Suppressor macrophage treated with lipopolysaccharide for 1 hour (primary cell): ENCODE measurements around the gene KDM2A.

Experiments used
- DNase-seq, 3 donors: peaks; one replicate each; pipeline ENCODE4 v3.0.0-alpha.2; 2020 to 2022

Gene KDM2A

GRCh38 chr11:67118801-67119584 is at the start of gene KDM2A:
Gene KDM2A (plus strand): TSS chr11:67119263. CDS start chr11:67121317, 2,054 bp downstream.
- peak; percentile 97 to 100 (median 99) for DNase-seq

- DNase-seq = peak; percentile 70 to 87 (median 76)
Measured at GRCh38 chr11:67071420-67072284, 47.4 kb upstream of the KDM2A start.

- peak in 1 of 3 donors; percentile 31 for DNase-seq
Measured at GRCh38 chr11:67072295-67072694, 46.8 kb upstream of the KDM2A start.

- DNase-seq = no peak
Measured at GRCh38 chr11:67073908-67074307, 45.2 kb upstream of the KDM2A start.

GRCh38 chr11:67076202-67076601 is 42.9 kb upstream of the KDM2A start:
- no peak for DNase-seq

GRCh38 chr11:67079065-67079705 is 39.9 kb upstream of the KDM2A start:
- peak; percentile 54 to 68 (median 58) for DNase-seq

GRCh38 chr11:67082071-67082791 is 36.8 kb upstream of the KDM2A start:
- peak; percentile 9 to 38 (median 32) for DNase-seq

- no peak for DNase-seq
Measured at GRCh38 chr11:67083786-67084366, 35.2 kb upstream of the KDM2A start.

- no peak for DNase-seq
Measured at GRCh38 chr11:67085617-67086016, 33.4 kb upstream of the KDM2A start.

- DNase-seq = no peak
Measured at GRCh38 chr11:67090717-67091116, 28.3 kb upstream of the KDM2A start.

- DNase-seq = no peak
Measured at GRCh38 chr11:67095214-67095507, 23.9 kb upstream of the KDM2A start.

- DNase-seq = no peak
Measured at GRCh38 chr11:67098799-67099429, 20.1 kb upstream of the KDM2A start.

- DNase-seq = no peak
Measured at GRCh38 chr11:67099831-67100324, 19.2 kb upstream of the KDM2A start.

GRCh38 chr11:67102664-67103063 is 16.4 kb upstream of the KDM2A start:
- no peak for DNase-seq

GRCh38 chr11:67105964-67106363 is 13.1 kb upstream of the KDM2A start:
- DNase-seq = no peak

- DNase-seq = no peak
Measured at GRCh38 chr11:67111261-67111660, 7.8 kb upstream of the KDM2A start.

GRCh38 chr11:67113231-67113721 is 5.8 kb upstream of the KDM2A start:
- peak; percentile 35 to 41 (median 40) for DNase-seq

GRCh38 chr11:67114275-67114896 is 4.7 kb upstream of the KDM2A start:
- no peak for DNase-seq

GRCh38 chr11:67116758-67117105 is 2.3 kb upstream of the KDM2A start:
- no peak for DNase-seq

- no peak for DNase-seq
Measured at GRCh38 chr11:67117176-67117575, 1.9 kb upstream of the KDM2A start.

- DNase-seq = peak; percentile 27 to 56 (median 34)
Measured at GRCh38 chr11:67117672-67118180, 1.3 kb upstream of the KDM2A start.
